Fibroblast of lung (primary cell): Measurements from ENCODE around the gene EDN2. TPM values are rescaled to one million over a fixed set of nuclear protein-coding genes. Genes with fewer than 3 reads are reported as not detected.

ENCODE experiments used
- DNase-seq, 2 donors: peaks; one replicate each; pipeline versions ENCODE4 v3.0.0 to v3.0.0-alpha.2; 2010; ENCODE audit warnings: low read depth in 2 of 2
- H2AFZ ChIP-seq: 2 replicates; pipeline ENCODE4 v1.5.1; 2012; ENCODE audit warnings: low read length, control low read depth, inconsistent platforms
- H3K27ac ChIP-seq: 2 replicates; pipeline ENCODE4 v1.5.1; 2011; ENCODE audit warnings: low read length, control low read depth; ENCODE audit not compliant: insufficient read depth
- H3K27me3 ChIP-seq: 2 replicates; pipeline ENCODE4 v1.5.1; 2011; ENCODE audit warnings: mild to moderate bottlenecking, low read length; ENCODE audit not compliant: control insufficient read depth, insufficient read depth
- H3K36me3 ChIP-seq: 2 replicates; pipeline ENCODE4 v1.5.1; 2011; ENCODE audit warnings: low read length; ENCODE audit not compliant: control insufficient read depth, insufficient read depth
- H3K4me1 ChIP-seq: 2 replicates; pipeline ENCODE4 v1.5.1; 2011; ENCODE audit warnings: low read length; ENCODE audit not compliant: control insufficient read depth, insufficient read depth; ENCODE audit errors: extremely low read depth
- H3K4me2 ChIP-seq: 2 replicates; pipeline ENCODE4 v1.5.1; 2011; ENCODE audit warnings: low read length, control low read depth; ENCODE audit not compliant: insufficient read depth; ENCODE audit errors: extremely low read depth
- H3K4me3 ChIP-seq, 4 experiments: fragments of 200-600 bp in 1 of 4; sonication (generic) in 1 of 4; replicated peaks in 1 of 4; 2 replicates each; pipeline ENCODE4 v1.5.1; 2011 to 2016; ENCODE audit warnings: low read length in 4 of 4, low read depth in 3 of 4, mild to moderate bottlenecking in 3 of 4, control low read depth in 2 of 4, inconsistent platforms in 1 of 4, mixed read lengths in 1 of 4; ENCODE audit not compliant: insufficient read depth in 1 of 4; ENCODE audit errors: control extremely low read depth in 1 of 4
- H3K79me2 ChIP-seq: 2 replicates; pipeline ENCODE4 v1.5.1; 2012; ENCODE audit warnings: mild to moderate bottlenecking, low read length, inconsistent platforms; ENCODE audit not compliant: control insufficient read depth, insufficient read depth
- H3K9ac ChIP-seq: 2 replicates; pipeline ENCODE4 v1.5.1; 2011; ENCODE audit warnings: mild to moderate bottlenecking, low read length, control low read depth; ENCODE audit not compliant: insufficient read depth
- H3K9me3 ChIP-seq: 2 replicates; pipeline ENCODE4 v1.5.1; 2012; ENCODE audit warnings: low read depth, low read length; ENCODE audit not compliant: control insufficient read depth, insufficient read depth
- H4K20me1 ChIP-seq: 2 replicates; pipeline ENCODE4 v1.5.1; 2011; ENCODE audit warnings: low read length; ENCODE audit not compliant: control insufficient read depth, insufficient read depth; ENCODE audit errors: extremely low read depth
- EZH2 ChIP-seq: IDR thresholded peaks from 2 replicates; pipeline ENCODE4 v1.5.1; 2012; ENCODE audit warnings: low read length, control low read depth, mild to moderate bottlenecking; ENCODE audit errors: missing control alignments
- polyA plus RNA-seq, 2 donors: library from polyadenylated mRNA; depleted of rRNA in 1 of 2; stranded (reverse) in 1 of 2; unstranded in 1 of 2; fragments of >200 nt; gene quantifications; 2 replicates each; pipeline ENCODE4 v1.2.1, GENCODE V29; 2011 to 2012; ENCODE audit warnings: missing spikeins in 1 of 2
- total RNA-seq: library from RNA; depleted of rRNA; stranded (reverse); fragments of >200 nt; gene quantifications from 2 replicates; pipeline ENCODE4 v1.2.1, GENCODE V29; 2014
- TF ChIP-seq, protein P1 (sequence below), 2 donors: IDR thresholded peaks in 1 of 2; conservative IDR thresholded peaks in 1 of 2; 1 replicate in 1 of 2; 2 replicates in 1 of 2; pipeline ENCODE4 v1.5.1; 2011 to 2012; ENCODE audit warnings: low read length in 2 of 2, control low read depth in 1 of 2, inconsistent platforms in 1 of 2, low read depth in 1 of 2, mild to moderate bottlenecking in 1 of 2

EDN2 gene
- total and polyA plus RNA-seq, 2 donors (not counting 1 experiment from before 2014, with no cell fraction given), result not detected

DNA sequence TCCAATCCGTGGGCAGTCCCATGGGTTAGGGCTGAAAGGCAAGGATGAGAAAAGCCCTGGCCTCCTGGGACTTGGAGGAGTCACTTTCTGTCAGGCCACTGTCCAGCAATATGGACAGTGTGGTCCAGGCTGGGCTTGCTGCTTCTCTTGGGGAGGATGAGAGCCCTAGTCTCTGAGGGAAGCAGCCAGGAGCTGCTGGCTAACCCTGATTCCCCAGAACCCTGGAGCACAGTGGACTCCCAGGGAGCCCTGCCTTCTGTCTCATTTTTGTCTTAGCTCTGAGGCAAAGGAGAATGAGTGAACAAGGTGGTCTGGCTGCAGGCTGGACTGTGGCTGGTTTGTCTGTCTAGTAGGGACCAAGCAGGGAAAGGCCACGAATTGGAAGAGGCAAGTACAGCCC lies 23.8 kb upstream of the EDN2 start:
- no peak for DNase-seq
- Histone ChIP-seq H3K79me2 (no peaks in the 10 kb centered on the region), H3K27me3 (no peaks in the 10 kb centered on the region), H4K20me1 (no peaks in the 10 kb centered on the region), H3K36me3 (no peaks in the 10 kb centered on the region), H3K9me3 (no peaks in the 10 kb centered on the region), H3K9ac (no peak overlapping the region), H2AFZ (no peak overlapping the region), H3K4me3 (no peak overlapping the region), H3K4me2 (no peak overlapping the region), H3K27ac (no peak overlapping the region), H3K4me1 (no peaks in the 10 kb centered on the region)
- TF ChIP-seq, protein P1, sequence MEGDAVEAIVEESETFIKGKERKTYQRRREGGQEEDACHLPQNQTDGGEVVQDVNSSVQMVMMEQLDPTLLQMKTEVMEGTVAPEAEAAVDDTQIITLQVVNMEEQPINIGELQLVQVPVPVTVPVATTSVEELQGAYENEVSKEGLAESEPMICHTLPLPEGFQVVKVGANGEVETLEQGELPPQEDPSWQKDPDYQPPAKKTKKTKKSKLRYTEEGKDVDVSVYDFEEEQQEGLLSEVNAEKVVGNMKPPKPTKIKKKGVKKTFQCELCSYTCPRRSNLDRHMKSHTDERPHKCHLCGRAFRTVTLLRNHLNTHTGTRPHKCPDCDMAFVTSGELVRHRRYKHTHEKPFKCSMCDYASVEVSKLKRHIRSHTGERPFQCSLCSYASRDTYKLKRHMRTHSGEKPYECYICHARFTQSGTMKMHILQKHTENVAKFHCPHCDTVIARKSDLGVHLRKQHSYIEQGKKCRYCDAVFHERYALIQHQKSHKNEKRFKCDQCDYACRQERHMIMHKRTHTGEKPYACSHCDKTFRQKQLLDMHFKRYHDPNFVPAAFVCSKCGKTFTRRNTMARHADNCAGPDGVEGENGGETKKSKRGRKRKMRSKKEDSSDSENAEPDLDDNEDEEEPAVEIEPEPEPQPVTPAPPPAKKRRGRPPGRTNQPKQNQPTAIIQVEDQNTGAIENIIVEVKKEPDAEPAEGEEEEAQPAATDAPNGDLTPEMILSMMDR (conservative IDR thresholded peaks at IDR 0.05 in 1 of 2, IDR thresholded peaks at IDR 0.05 in 1 of 2; ENCODE audit: low read depth in 1 of 2, low read length in 2 of 2), result no peak
- TF ChIP-seq EZH2, result no peak

DNA sequence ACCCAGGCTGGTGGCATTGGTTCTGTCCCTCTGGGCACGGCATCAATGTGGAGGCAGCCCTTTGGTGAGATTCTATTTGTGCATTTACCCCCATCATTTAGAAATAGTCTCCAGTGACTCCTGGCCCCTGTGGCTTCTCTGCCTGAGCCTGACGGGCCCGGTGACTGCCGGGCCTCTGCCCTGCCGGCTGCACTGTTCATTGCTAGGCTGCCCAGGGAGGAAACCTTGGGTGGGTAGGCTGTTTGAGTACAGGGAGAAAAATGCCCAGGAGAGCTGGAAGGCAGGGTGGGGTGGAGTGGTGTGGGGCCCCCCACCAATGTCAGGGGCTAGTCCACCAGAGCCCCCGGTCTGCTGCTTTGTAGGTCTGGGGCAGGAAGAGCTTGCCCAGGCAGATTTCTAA lies 23.4 kb upstream of the EDN2 start:
- Histone ChIP-seq H3K36me3 (no peaks in the 10 kb centered on the region), H3K4me2 (no peak overlapping the region), H3K27ac (no peak overlapping the region), H4K20me1 (no peaks in the 10 kb centered on the region), H3K4me3 (no peak overlapping the region), H3K27me3 (no peaks in the 10 kb centered on the region), H3K9ac (no peak overlapping the region), H3K4me1 (no peaks in the 10 kb centered on the region), H3K9me3 (no peaks in the 10 kb centered on the region), H3K79me2 (no peaks in the 10 kb centered on the region), H2AFZ (no peak overlapping the region)
- TF ChIP-seq, protein P1 (conservative IDR thresholded peaks at IDR 0.05 in 1 of 2, IDR thresholded peaks at IDR 0.05 in 1 of 2; ENCODE audit: low read depth in 1 of 2, low read length in 2 of 2), result no peak
- TF ChIP-seq EZH2, result no peak
- DNase-seq, result no peak

DNA sequence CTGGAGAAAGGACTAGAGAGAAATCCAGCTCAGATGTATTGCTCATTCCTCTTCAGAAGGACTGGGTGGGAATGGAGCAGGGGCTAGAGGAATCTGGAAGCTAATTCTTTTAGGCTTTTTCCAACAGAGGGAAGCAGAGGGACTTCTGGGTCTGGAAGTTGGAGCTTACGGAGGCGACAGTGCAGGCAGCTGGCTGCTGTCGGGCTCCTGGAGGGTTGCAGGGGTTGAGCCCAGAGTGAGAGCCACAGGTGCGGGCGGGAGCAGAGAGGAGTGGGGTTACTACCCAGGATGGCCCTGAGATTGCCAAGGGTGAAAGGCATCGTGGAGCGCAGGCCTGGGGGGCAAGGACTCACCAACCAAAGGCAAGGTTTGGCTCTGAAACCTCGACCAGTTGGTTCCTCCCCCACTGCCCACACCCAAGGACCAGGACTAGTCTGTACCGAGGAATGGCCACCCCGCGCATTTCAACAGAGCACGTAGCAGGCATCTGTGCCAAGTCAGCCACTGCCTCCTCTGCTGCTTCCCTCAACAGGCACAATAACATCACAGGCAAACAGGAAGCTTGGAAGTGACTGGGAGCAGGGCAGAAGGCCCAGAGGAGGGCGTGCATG lies 22.7 kb upstream of the EDN2 start:
- no peak for DNase-seq
- Histone ChIP-seq H2AFZ (no peak overlapping the region), H4K20me1 (no peaks in the 10 kb centered on the region), H3K79me2 (no peaks in the 10 kb centered on the region), H3K9me3 (no peaks in the 10 kb centered on the region), H3K27ac (no peak overlapping the region), H3K4me3 (no peak overlapping the region), H3K36me3 (no peaks in the 10 kb centered on the region), H3K27me3 (no peaks in the 10 kb centered on the region), H3K4me1 (no peaks in the 10 kb centered on the region), H3K4me2 (no peak overlapping the region), H3K9ac (no peak overlapping the region)
- no peak for TF ChIP-seq EZH2
- TF ChIP-seq, protein P1 (conservative IDR thresholded peaks at IDR 0.05 in 1 of 2, IDR thresholded peaks at IDR 0.05 in 1 of 2; ENCODE audit: low read depth in 1 of 2, low read length in 2 of 2), result no peak
